HepG2 (cell line): Measurements from ENCODE around the gene TMCO4. TPM values are rescaled to one million over a fixed set of nuclear protein-coding genes. Genes with fewer than 3 reads are reported as not detected.
A peak's percentile ranks its signal among the peaks of the same experiment; 100 is the strongest.

ENCODE experiments used
- BHLHE40 ChIP-seq: IDR thresholded peaks from 2 replicates; pipeline ENCODE4 v1.6.1; 2011; ENCODE audit warnings: low read length, improper control_type of control experiment
- CENPT ChIP-seq: sonication (generic); formaldehyde crosslinking; IDR thresholded peaks from 2 replicates; pipeline ENCODE4 v1.8.0; 2022; ENCODE audit warnings: low read depth, mild to moderate bottlenecking, moderate library complexity, missing genetic modification reagents
- CHD4 ChIP-seq: fragments of 200-600 bp; sonication (generic); IDR thresholded peaks from 2 replicates; pipeline ENCODE4 v1.7.0; 2017; ENCODE audit warnings: mild to moderate bottlenecking, low read length, borderline replicate concordance
- JUNB ChIP-seq: sonication (generic); formaldehyde crosslinking; IDR thresholded peaks from 2 replicates; pipeline ENCODE4 v1.8.0; 2022; ENCODE audit warnings: missing genetic modification reagents, mild to moderate bottlenecking, borderline replicate concordance
- MED13 ChIP-seq: sonication (generic); formaldehyde crosslinking; IDR thresholded peaks from 2 replicates; pipeline ENCODE4 v1.5.0; 2020; ENCODE audit warnings: missing genetic modification reagents
- NR1H2 ChIP-seq: sonication (generic); formaldehyde crosslinking; IDR thresholded peaks from 2 replicates; pipeline ENCODE4 v1.8.1; 2022; ENCODE audit warnings: low read depth, missing genetic modification reagents, borderline replicate concordance
- PHB2 ChIP-seq: fragments of 450-650 bp; IDR thresholded peaks from 2 replicates; pipeline ENCODE4 v1.6.1; 2018; ENCODE audit not compliant: partially characterized antibody
- TSC22D2 ChIP-seq: sonication (generic); formaldehyde crosslinking; IDR thresholded peaks from 2 replicates; pipeline ENCODE4 v1.5.1; 2020; ENCODE audit warnings: missing genetic modification reagents, mild to moderate bottlenecking, borderline replicate concordance
- ZBTB10 ChIP-seq: sonication (generic); formaldehyde crosslinking; IDR thresholded peaks from 2 replicates; pipeline ENCODE4 v1.4.0; 2020; ENCODE audit warnings: missing genetic modification reagents, borderline replicate concordance
- ZBTB37 ChIP-seq: sonication (generic); formaldehyde crosslinking; IDR thresholded peaks from 2 replicates; pipeline ENCODE4 v1.4.0; 2020; ENCODE audit warnings: mild to moderate bottlenecking, missing genetic modification reagents
- ZNF543 ChIP-seq: sonication (generic); formaldehyde crosslinking; IDR thresholded peaks from 2 replicates; pipeline ENCODE4 v1.4.0; 2020; ENCODE audit warnings: mild to moderate bottlenecking, missing genetic modification reagents
- ZNF605 ChIP-seq: sonication (generic); formaldehyde crosslinking; IDR thresholded peaks from 2 replicates; pipeline ENCODE4 v1.8.0; 2022; ENCODE audit warnings: mild to moderate bottlenecking, missing genetic modification reagents
- ZNF790 ChIP-seq: sonication (generic); formaldehyde crosslinking; IDR thresholded peaks from 2 replicates; pipeline ENCODE4 v1.8.0; 2022; ENCODE audit warnings: missing genetic modification reagents, mild to moderate bottlenecking, borderline replicate concordance
- ZNF891 ChIP-seq: sonication (generic); formaldehyde crosslinking; IDR thresholded peaks from 2 replicates; pipeline ENCODE4 v1.5.0; 2020; ENCODE audit warnings: mild to moderate bottlenecking, missing genetic modification reagents
- polyA plus RNA-seq, 8 experiments: library from polyadenylated mRNA; depleted of rRNA in 3 of 8; stranded (reverse) in 7 of 8; unstranded in 1 of 8; fragments of >200 nt; fragmentation: Illumina TruSeq in 4 of 8; extraction: Trizol in 4 of 8; gene quantifications; 2 replicates each; pipeline versions ENCODE4 v1.2.1 to v1.2.3, GENCODE V29; 2011 to 2016; ENCODE audit warnings: low read depth in 4 of 8, missing spikeins in 1 of 8, mixed read lengths in 1 of 8; ENCODE audit not compliant: insufficient read depth in 1 of 8
- total RNA-seq, 5 experiments: library from RNA; depleted of rRNA; stranded (reverse); fragments of >200 nt; fragmentation: Illumina TruSeq; extraction: Trizol; gene quantifications; 2 replicates each; pipeline ENCODE4 v1.2.3, GENCODE V29; 2016; ENCODE audit warnings: low read depth in 1 of 5
- TF ChIP-seq, protein P1 (sequence below): sonication (generic); formaldehyde crosslinking; IDR thresholded peaks from 2 replicates; pipeline ENCODE4 v1.4.0; 2020; ENCODE audit warnings: missing genetic modification reagents, borderline replicate concordance
- TF ChIP-seq, protein P2 (sequence below): IDR thresholded peaks from 2 replicates; pipeline ENCODE4 v1.6.1; 2018; ENCODE audit warnings: missing genetic modification reagents, mild to moderate bottlenecking, missing compliant biosample characterization
- TF ChIP-seq, protein P3 (sequence below): sonication (generic); formaldehyde crosslinking; IDR thresholded peaks from 2 replicates; pipeline ENCODE4 v1.5.1; 2020; ENCODE audit warnings: mild to moderate bottlenecking, missing genetic modification reagents

Gene TMCO4
- total and polyA plus RNA-seq, 2 of the 13 experiments (the other 11 are each of a cell fraction or from before 2014, with no cell fraction given) = 2.1 to 4.1 TPM

- no peak for TF ChIP-seq ZBTB37 (CRISPR knock-in tag)
- no peak for TF ChIP-seq NR1H2
- TF ChIP-seq ZBTB10 (CRISPR knock-in tag) = no peak
- TF ChIP-seq, protein P1, sequence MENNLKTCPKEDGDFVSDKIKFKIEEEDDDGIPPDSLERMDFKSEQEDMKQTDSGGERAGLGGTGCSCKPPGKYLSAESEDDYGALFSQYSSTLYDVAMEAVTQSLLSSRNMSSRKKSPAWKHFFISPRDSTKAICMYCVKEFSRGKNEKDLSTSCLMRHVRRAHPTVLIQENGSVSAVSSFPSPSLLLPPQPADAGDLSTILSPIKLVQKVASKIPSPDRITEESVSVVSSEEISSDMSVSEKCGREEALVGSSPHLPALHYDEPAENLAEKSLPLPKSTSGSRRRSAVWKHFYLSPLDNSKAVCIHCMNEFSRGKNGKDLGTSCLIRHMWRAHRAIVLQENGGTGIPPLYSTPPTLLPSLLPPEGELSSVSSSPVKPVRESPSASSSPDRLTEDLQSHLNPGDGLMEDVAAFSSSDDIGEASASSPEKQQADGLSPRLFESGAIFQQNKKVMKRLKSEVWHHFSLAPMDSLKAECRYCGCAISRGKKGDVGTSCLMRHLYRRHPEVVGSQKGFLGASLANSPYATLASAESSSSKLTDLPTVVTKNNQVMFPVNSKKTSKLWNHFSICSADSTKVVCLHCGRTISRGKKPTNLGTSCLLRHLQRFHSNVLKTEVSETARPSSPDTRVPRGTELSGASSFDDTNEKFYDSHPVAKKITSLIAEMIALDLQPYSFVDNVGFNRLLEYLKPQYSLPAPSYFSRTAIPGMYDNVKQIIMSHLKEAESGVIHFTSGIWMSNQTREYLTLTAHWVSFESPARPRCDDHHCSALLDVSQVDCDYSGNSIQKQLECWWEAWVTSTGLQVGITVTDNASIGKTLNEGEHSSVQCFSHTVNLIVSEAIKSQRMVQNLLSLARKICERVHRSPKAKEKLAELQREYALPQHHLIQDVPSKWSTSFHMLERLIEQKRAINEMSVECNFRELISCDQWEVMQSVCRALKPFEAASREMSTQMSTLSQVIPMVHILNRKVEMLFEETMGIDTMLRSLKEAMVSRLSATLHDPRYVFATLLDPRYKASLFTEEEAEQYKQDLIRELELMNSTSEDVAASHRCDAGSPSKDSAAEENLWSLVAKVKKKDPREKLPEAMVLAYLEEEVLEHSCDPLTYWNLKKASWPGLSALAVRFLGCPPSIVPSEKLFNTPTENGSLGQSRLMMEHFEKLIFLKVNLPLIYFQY (CRISPR knock-in tag) = peak; percentile 24; the same call in 1 of the 2 replicates
- TF ChIP-seq, protein P2, sequence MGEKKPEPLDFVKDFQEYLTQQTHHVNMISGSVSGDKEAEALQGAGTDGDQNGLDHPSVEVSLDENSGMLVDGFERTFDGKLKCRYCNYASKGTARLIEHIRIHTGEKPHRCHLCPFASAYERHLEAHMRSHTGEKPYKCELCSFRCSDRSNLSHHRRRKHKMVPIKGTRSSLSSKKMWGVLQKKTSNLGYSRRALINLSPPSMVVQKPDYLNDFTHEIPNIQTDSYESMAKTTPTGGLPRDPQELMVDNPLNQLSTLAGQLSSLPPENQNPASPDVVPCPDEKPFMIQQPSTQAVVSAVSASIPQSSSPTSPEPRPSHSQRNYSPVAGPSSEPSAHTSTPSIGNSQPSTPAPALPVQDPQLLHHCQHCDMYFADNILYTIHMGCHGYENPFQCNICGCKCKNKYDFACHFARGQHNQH (CRISPR knock-in tag) = no peak
- peak; percentile 45; the same call in 1 of the 2 replicates for TF ChIP-seq TSC22D2
- no peak for TF ChIP-seq CENPT (CRISPR knock-in tag)
- no peak for TF ChIP-seq CHD4
- TF ChIP-seq ZNF790 (CRISPR knock-in tag) = no peak
- no peak for TF ChIP-seq BHLHE40
- TF ChIP-seq ZNF543 (CRISPR knock-in tag) = no peak
- TF ChIP-seq, protein P3, sequence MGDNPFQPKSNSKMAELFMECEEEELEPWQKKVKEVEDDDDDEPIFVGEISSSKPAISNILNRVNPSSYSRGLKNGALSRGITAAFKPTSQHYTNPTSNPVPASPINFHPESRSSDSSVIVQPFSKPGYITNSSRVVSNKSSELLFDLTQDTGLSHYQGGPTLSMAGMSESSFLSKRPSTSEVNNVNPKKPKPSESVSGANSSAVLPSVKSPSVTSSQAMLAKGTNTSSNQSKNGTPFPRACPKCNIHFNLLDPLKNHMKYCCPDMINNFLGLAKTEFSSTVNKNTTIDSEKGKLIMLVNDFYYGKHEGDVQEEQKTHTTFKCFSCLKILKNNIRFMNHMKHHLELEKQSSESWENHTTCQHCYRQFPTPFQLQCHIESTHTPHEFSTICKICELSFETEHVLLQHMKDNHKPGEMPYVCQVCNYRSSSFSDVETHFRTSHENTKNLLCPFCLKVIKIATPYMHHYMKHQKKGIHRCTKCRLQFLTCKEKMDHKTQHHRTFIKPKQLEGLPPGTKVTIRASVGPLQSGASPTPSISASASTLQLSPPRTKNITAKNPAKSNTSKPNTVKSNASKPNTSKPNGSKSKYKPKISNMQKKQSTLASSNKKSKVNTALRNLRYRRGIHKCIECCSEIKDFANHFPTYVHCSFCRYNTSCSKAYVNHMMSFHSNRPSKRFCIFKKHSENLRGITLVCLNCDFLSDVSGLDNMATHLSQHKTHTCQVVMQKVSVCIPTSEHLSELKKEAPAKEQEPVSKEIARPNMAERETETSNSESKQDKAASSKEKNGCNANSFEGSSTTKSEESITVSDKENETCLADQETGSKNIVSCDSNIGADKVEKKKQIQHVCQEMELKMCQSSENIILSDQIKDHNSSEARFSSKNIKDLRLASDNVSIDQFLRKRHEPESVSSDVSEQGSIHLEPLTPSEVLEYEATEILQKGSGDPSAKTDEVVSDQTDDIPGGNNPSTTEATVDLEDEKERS (CRISPR knock-in tag) = no peak
- TF ChIP-seq ZNF605 (CRISPR knock-in tag) = no peak
- no peak for TF ChIP-seq ZNF891
- 0 out of 2 replicates have a peak, but pooled peaks have one; percentile 55 for TF ChIP-seq JUNB (CRISPR knock-in tag)
- no peak; the same call in 1 of the 2 replicates for TF ChIP-seq MED13 (CRISPR knock-in tag)
- no peak for TF ChIP-seq PHB2
These were observed 123.2 kb downstream of the TMCO4 start (continued) for GRCh38 chr1:19676438-19676922.
